ENCODE data around the gene CASZ1.

DNA sequence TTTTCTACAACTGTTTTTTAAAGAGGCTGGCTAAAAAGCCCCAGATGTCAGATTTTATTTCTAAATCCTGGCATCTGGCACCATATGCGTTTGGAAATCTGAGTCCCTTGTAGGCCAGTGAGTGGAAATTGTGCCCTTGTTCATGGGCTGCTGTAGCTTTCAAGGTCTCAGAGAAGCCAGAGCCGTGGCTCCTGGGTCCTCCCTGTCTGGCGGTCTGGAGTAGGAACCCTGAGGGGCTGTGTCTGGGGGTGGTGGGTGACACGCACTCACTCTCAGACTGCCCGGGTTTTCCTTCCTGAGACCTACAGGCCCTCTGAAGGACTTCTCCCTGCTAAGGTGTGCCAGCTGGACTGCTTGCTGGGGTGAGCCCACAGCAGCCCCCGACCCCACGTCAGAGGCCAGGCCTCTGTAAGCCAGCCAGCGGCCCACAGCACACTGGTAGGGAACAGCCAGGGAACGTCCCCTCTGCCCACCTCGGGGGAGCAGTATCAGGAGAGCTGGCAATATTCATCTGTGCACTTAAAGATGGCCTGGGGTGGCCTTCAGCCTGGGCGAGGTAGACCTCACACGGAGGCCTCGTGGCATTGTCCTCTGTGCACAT is 170.2 kb downstream of the CASZ1 start:
- TF ChIP-seq, protein P1, sequence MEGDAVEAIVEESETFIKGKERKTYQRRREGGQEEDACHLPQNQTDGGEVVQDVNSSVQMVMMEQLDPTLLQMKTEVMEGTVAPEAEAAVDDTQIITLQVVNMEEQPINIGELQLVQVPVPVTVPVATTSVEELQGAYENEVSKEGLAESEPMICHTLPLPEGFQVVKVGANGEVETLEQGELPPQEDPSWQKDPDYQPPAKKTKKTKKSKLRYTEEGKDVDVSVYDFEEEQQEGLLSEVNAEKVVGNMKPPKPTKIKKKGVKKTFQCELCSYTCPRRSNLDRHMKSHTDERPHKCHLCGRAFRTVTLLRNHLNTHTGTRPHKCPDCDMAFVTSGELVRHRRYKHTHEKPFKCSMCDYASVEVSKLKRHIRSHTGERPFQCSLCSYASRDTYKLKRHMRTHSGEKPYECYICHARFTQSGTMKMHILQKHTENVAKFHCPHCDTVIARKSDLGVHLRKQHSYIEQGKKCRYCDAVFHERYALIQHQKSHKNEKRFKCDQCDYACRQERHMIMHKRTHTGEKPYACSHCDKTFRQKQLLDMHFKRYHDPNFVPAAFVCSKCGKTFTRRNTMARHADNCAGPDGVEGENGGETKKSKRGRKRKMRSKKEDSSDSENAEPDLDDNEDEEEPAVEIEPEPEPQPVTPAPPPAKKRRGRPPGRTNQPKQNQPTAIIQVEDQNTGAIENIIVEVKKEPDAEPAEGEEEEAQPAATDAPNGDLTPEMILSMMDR (IDR thresholded peaks at IDR 0.05) = no peak
- no peak for TF ChIP-seq POLR2A (IDR thresholded peaks at IDR 0.05)

All from lower leg skin (tissue), 3 donors.